Daoy (cell line): ENCODE data around the gene GAGE12G. TPM values are rescaled to one million over a fixed set of nuclear protein-coding genes. Genes with fewer than 3 reads are reported as not detected.
"Not testable (repeated sequence)": the region's sequence is repeated elsewhere in the genome, so short reads cannot be mapped to it uniquely, and the experiment has no call there.

Experiments
- DNase-seq: peaks from one replicate; pipeline ENCODE4 v3.0.0-alpha.2; 2015; ENCODE audit warnings: low read depth
- total RNA-seq: library from RNA; depleted of rRNA; stranded (reverse); fragments of >200 nt; shearing (Covaris generic); gene quantifications from 2 replicates; pipeline ENCODE4 v1.2.3, GENCODE V29; 2014; rRNA removed

The GAGE12G gene, protein sequence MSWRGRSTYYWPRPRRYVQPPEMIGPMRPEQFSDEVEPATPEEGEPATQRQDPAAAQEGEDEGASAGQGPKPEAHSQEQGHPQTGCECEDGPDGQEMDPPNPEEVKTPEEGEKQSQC
- 1.9 and 2.8 TPM in 2 replicates for total RNA-seq

DNA sequence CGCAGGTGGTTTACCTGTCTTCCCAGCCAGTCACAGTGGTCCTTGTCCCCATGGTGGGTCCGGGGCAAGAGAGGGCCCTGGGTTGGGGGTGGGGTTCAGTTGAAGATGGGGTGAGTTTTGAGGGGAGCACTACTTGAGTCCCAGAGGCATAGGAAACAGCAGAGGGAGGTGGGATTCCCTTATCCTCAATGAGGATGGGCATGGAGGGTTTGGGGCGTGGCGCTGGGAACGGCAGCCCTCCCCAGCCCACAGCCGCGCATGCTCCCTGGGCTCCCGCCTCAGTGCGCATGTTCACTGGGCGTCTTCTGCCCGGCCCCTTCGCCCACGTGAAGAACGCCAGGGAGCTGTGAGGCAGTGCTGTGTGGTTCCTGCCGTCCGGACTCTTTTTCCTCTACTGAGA is at the start of gene GAGE12G:
Gene GAGE12G, plus strand, starts transcription at position 301 of the 400 bp plus-strand sequence. CDS start 1,155 bp downstream, outside the sequence.
- not testable (repeated sequence) for DNase-seq

DNA sequence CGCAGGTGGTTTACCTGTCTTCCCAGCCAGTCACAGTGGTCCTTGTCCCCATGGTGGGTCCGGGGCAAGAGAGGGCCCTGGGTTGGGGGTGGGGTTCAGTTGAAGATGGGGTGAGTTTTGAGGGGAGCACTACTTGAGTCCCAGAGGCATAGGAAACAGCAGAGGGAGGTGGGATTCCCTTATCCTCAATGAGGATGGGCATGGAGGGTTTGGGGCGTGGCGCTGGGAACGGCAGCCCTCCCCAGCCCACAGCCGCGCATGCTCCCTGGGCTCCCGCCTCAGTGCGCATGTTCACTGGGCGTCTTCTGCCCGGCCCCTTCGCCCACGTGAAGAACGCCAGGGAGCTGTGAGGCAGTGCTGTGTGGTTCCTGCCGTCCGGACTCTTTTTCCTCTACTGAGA is 38.3 kb upstream of the GAGE12G start, which contains the start of gene GAGE12C:
Gene GAGE12C, plus strand, starts transcription at position 301 of the 400 bp plus-strand sequence. CDS start 1,155 bp downstream, outside the sequence.
- DNase-seq, result not testable (repeated sequence)

GRCh38 chrX:49541433-49541832 is 28.8 kb upstream of the GAGE12G start, which contains the start of gene GAGE12D:
GAGE12D (plus strand) TSS chrX:49541733; CDS start chrX:49542888, 1,155 bp downstream.
- DNase-seq, result not testable (repeated sequence)

DNA sequence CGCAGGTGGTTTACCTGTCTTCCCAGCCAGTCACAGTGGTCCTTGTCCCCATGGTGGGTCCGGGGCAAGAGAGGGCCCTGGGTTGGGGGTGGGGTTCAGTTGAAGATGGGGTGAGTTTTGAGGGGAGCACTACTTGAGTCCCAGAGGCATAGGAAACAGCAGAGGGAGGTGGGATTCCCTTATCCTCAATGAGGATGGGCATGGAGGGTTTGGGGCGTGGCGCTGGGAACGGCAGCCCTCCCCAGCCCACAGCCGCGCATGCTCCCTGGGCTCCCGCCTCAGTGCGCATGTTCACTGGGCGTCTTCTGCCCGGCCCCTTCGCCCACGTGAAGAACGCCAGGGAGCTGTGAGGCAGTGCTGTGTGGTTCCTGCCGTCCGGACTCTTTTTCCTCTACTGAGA is 19.2 kb upstream of the GAGE12G start, which contains the start of gene GAGE12E:
Gene GAGE12E, plus strand, starts transcription at position 301 of the 400 bp plus-strand sequence. CDS start 1,155 bp downstream, outside the sequence.
- DNase-seq, result not testable (repeated sequence)

DNA sequence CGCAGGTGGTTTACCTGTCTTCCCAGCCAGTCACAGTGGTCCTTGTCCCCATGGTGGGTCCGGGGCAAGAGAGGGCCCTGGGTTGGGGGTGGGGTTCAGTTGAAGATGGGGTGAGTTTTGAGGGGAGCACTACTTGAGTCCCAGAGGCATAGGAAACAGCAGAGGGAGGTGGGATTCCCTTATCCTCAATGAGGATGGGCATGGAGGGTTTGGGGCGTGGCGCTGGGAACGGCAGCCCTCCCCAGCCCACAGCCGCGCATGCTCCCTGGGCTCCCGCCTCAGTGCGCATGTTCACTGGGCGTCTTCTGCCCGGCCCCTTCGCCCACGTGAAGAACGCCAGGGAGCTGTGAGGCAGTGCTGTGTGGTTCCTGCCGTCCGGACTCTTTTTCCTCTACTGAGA is 9.7 kb upstream of the GAGE12G start, which contains the start of gene GAGE12F:
Gene GAGE12F, plus strand, starts transcription at position 301 of the 400 bp plus-strand sequence. CDS start 1,155 bp downstream, outside the sequence.
- DNase-seq, result not testable (repeated sequence)

DNA sequence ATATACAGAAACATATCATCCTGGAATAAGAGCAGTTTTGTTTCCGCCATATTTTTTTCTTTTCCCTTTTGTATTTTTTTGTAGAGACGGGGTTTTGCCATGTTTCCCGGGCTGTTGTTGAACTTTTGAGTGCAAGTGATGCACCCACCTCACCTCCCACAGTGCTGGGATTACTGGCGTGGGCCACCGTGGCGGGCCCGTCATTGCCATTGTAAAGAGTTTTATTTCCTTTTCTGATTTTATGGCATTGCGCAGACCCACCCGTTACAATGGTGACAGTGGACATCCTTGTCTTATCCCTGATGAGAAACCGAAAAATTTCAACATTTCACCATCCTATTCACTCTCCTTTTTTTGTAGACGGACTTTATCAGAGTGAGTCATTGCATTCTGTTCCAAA is 1.5 kb upstream of the GAGE12G start:
- DNase-seq, result not testable (repeated sequence)

DNA sequence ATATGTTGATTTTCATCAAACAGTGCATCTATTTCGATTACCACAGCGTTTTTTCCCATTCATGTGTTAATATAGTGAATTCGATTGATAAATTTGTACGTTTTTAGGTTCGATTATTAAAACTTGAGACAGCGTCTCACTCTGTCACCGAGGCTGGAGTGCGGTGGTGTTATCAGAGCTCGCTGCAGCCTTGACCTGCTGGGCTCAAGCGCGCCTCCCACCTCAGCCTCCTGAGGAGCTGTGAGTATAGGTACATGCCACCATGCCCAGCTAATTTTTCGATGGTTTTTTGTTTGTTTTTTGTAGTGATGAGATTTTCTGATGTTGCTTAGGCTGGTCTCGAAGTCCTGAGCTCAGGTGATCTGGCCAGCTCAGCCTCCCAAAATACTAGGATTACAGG is 1.0 kb upstream of the GAGE12G start:
- not testable (repeated sequence) for DNase-seq

DNA sequence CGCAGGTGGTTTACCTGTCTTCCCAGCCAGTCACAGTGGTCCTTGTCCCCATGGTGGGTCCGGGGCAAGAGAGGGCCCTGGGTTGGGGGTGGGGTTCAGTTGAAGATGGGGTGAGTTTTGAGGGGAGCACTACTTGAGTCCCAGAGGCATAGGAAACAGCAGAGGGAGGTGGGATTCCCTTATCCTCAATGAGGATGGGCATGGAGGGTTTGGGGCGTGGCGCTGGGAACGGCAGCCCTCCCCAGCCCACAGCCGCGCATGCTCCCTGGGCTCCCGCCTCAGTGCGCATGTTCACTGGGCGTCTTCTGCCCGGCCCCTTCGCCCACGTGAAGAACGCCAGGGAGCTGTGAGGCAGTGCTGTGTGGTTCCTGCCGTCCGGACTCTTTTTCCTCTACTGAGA is 9.4 kb downstream of the GAGE12G start, which contains the start of gene GAGE12H:
Gene GAGE12H, plus strand, starts transcription at position 301 of the 400 bp plus-strand sequence. CDS start 1,155 bp downstream, outside the sequence.
- not testable (repeated sequence) for DNase-seq

DNA sequence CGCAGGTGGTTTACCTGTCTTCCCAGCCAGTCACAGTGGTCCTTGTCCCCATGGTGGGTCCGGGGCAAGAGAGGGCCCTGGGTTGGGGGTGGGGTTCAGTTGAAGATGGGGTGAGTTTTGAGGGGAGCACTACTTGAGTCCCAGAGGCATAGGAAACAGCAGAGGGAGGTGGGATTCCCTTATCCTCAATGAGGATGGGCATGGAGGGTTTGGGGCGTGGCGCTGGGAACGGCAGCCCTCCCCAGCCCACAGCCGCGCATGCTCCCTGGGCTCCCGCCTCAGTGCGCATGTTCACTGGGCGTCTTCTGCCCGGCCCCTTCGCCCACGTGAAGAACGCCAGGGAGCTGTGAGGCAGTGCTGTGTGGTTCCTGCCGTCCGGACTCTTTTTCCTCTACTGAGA is 19.0 kb downstream of the GAGE12G start, which contains the start of gene GAGE2A:
Gene GAGE2A, plus strand, starts transcription at position 301 of the 400 bp plus-strand sequence. CDS start 1,155 bp downstream, outside the sequence.
- not testable (repeated sequence) for DNase-seq

DNA sequence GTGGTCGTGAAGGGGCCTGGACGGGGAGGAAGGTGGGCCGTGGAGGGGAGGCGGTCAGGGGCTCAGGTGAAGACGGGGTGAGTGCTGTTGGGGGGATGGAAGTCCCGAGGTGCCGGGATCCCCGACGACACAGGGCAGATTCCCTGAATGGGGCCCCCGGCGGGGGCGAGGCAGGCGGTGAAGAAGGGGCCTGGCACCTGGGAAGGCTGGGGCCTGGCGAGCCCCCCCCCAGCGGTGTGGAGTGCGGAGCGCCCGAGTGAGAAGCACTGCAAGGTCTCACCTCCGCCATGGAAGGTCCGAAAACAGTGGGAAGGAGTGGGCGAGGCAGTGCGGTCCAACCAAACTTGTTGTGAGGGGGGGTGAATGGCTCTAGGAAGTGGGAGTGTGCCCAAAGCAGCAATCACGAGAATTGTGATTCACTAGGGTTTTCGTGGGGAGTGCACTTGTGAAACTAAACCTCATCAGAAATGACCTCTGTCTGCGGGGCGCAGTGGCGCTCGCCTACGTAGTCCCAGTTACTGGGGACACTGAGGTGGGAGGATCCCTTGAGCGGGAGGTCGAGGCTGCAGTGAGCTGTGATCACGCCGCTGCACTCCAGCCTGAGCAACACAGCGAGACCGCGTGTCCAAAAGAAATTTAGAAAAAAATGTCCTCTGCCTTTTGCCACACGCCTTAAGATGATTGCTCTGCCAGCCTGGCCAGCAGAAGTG is 19.7 kb downstream of the GAGE12G start:
- DNase-seq, result not testable (repeated sequence)

GRCh38 chrX:49590488-49590887 is 20.3 kb downstream of the GAGE12G start:
- not testable (repeated sequence) for DNase-seq

DNA sequence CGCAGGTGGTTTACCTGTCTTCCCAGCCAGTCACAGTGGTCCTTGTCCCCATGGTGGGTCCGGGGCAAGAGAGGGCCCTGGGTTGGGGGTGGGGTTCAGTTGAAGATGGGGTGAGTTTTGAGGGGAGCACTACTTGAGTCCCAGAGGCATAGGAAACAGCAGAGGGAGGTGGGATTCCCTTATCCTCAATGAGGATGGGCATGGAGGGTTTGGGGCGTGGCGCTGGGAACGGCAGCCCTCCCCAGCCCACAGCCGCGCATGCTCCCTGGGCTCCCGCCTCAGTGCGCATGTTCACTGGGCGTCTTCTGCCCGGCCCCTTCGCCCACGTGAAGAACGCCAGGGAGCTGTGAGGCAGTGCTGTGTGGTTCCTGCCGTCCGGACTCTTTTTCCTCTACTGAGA is 28.5 kb downstream of the GAGE12G start, which contains the start of gene GAGE1:
Gene GAGE1, plus strand, starts transcription at position 301 of the 400 bp plus-strand sequence. CDS start 1,155 bp downstream, outside the sequence.
- DNase-seq, result not testable (repeated sequence)

- DNase-seq, result peak; percentile 11
Observed at GRCh38 chrX:49610718-49611310, 40.6 kb downstream of the GAGE12G start.

GRCh38 chrX:49618574-49618973 is 48.4 kb downstream of the GAGE12G start:
- DNase-seq, result no peak

Other genes starting within 250 kb of the GAGE12G start
- gene GAGE12J, start 248.4 kb upstream of the GAGE12G start, total RNA-seq, result not detected in 2 replicates
- gene GAGE13, start 238.8 kb upstream of the GAGE12G start, total RNA-seq, result 12.3 and 21.8 TPM in 2 replicates
- gene GAGE12C, start 38.2 kb upstream of the GAGE12G start, total RNA-seq, result not detected in 2 replicates
- not detected in 2 replicates for gene GAGE12D, start 28.7 kb upstream of the GAGE12G start, total RNA-seq
- not detected in 2 replicates for gene GAGE12E, start 19.1 kb upstream of the GAGE12G start, total RNA-seq
- gene GAGE12F, start 9.6 kb upstream of the GAGE12G start, total RNA-seq, result 2.2 and 2.8 TPM in 2 replicates
- gene GAGE12H, start 9.5 kb downstream of the GAGE12G start, total RNA-seq, result not detected in 2 replicates
- 43.6 and 61.7 TPM in 2 replicates for gene GAGE2A, start 19.1 kb downstream of the GAGE12G start, total RNA-seq
- gene GAGE1, start 28.6 kb downstream of the GAGE12G start, total RNA-seq, result 57.2 and 91.5 TPM in 2 replicates
- gene PAGE1, start 125.6 kb downstream of the GAGE12G start, total RNA-seq, result 22.4 and 35.4 TPM in 2 replicates